Transverse colon (tissue), 4 donors: ENCODE measurements around the gene PCDHA12.

ENCODE experiments used
- EP300 ChIP-seq: sonication (generic); formaldehyde crosslinking; IDR thresholded peaks from one replicate; pipeline ENCODE4 v1.6.1; 2017; ENCODE audit warnings: antibody characterized with exemption, low read depth
- POLR2A ChIP-seq: fragments of 450-650 bp; IDR thresholded peaks from one replicate; pipeline ENCODE4 v1.6.1; 2016; ENCODE audit warnings: antibody characterized with exemption, mild to moderate bottlenecking, moderate library complexity
- POLR2AphosphoS5 ChIP-seq, 3 donors: sonication (generic); formaldehyde crosslinking; IDR thresholded peaks; one replicate each; pipeline ENCODE4 v1.6.1; 2016; ENCODE audit warnings: antibody characterized with exemption in 3 of 3
- TF ChIP-seq, protein P1 (sequence below), 5 experiments: fragments of 200-600 bp in 3 of 5; fragments of 450-650 bp in 2 of 5; sonication (generic) in 3 of 5; IDR thresholded peaks; 1 replicate in 2 of 5; 2 replicates in 3 of 5; pipeline ENCODE4 v1.5.1; 2016 to 2017; ENCODE audit warnings: antibody characterized with exemption in 5 of 5, inconsistent platforms in 3 of 5, mild to moderate bottlenecking in 2 of 5, moderate library complexity in 1 of 5

DNA sequence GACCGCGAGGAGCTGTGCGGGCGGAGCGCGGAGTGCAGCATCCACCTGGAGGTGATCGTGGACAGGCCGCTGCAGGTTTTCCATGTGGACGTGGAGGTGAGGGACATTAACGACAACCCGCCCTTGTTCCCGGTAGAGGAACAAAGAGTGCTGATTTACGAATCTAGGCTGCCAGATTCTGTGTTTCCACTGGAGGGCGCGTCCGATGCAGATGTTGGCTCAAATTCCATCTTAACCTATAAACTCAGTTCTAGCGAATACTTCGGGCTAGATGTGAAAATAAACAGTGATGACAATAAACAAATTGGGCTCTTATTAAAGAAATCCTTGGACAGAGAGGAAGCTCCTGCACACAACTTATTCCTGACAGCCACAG lies 46.8 kb upstream of the PCDHA12 start:
- TF ChIP-seq POLR2A (no peak), POLR2AphosphoS5 (IDR thresholded peaks at IDR 0.05) (no peak), EP300 (no peak)
- TF ChIP-seq, protein P1, sequence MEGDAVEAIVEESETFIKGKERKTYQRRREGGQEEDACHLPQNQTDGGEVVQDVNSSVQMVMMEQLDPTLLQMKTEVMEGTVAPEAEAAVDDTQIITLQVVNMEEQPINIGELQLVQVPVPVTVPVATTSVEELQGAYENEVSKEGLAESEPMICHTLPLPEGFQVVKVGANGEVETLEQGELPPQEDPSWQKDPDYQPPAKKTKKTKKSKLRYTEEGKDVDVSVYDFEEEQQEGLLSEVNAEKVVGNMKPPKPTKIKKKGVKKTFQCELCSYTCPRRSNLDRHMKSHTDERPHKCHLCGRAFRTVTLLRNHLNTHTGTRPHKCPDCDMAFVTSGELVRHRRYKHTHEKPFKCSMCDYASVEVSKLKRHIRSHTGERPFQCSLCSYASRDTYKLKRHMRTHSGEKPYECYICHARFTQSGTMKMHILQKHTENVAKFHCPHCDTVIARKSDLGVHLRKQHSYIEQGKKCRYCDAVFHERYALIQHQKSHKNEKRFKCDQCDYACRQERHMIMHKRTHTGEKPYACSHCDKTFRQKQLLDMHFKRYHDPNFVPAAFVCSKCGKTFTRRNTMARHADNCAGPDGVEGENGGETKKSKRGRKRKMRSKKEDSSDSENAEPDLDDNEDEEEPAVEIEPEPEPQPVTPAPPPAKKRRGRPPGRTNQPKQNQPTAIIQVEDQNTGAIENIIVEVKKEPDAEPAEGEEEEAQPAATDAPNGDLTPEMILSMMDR (IDR thresholded peaks at IDR 0.05): no peak
